Activated naive CD4-positive, alpha-beta T cell treated with Interleukin-2 at 50 U/mL for 16 hours (primary cell): ENCODE data around the gene LLGL2.

ENCODE experiments used
- DNase-seq: peaks from one replicate; pipeline ENCODE4 v3.0.0-alpha.2; 2020

LLGL2 gene

GRCh38 chr17:75594499-75595283 is 69.2 kb downstream of the LLGL2 start:
- DNase-seq, result no peak

GRCh38 chr17:75595284-75595919 is 69.9 kb downstream of the LLGL2 start:
- DNase-seq, result no peak

DNA sequence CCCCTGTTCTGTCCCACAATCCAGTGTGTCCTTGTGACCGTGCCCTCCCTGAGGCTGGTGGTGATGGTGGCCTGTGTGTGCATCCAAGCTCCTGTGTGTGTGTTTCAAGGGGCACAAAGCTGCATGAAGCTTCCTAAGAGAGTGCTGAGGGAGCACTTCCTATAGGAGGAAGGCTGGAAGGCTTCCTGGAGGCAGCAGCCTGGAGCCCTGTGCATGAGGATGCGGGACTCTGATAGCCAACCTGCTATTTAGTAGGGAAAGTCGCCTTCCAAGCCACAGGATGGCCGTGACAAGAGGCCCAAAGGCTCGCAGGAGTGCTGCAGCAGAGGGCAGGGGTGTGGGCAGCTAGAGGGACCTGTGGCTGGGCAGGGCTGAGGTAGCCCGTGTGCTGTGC is 70.4 kb downstream of the LLGL2 start:
- DNase-seq, result no peak

DNA sequence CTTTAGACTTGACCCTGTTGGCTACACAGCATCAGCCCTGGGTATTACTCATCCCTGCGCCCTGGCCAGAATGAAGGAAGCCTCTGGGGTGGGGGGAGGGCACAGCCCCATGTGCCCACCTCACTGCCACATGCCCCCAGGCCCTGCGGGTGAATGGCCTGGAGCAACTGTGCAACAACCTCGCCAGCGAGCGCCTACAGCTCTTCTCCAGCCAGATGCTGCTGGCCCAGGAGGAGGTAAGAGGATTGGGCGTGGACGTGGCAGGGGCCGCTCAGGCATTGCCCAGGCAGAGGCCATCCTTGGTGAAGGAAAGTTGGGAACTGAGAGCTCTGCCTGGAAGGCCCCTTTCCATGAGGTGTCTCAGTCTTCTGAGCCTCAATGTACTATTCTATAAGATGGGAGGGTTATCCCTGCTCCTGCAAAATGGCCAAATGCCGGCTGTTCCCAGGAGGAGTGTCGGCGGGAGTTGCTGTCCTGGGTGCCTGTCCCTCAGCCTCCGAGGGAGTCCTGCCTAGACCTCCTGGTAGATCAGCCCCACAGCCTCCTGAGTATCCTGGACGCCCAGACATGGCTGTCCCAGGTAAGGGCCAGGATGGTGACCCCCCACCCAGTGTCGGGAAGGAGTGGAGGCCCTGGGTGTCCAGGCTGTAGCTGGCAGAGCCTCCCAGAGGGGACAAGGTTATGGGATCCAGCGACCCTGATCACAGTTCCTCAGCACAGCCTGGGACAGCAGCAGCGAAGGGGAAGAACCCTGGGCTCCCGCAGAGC is 71.0 kb downstream of the LLGL2 start:
- no peak for DNase-seq

GRCh38 chr17:75601057-75601987 is 75.8 kb downstream of the LLGL2 start:
- DNase-seq, result peak; percentile 64

DNA sequence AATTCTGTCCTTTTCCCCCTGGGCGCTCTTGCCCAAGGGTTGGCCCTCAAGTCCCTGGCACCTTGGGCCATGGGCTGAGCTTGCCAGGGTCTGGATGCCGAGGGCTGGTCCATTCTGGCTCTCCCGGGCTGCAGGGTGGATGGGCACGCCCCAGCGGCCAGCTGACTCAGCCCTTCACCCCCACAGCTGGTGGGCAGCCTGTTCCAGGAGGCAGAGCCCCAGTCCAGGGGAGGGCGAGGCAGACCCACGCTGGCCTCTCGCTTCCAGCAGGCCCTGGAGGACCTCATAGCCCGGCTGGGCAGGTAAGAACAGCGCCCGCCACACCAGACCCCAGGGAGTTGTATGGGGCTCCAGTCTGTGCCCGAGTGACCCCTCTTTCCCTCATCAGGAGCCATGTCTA is 77.1 kb downstream of the LLGL2 start:
- no peak for DNase-seq

DNA sequence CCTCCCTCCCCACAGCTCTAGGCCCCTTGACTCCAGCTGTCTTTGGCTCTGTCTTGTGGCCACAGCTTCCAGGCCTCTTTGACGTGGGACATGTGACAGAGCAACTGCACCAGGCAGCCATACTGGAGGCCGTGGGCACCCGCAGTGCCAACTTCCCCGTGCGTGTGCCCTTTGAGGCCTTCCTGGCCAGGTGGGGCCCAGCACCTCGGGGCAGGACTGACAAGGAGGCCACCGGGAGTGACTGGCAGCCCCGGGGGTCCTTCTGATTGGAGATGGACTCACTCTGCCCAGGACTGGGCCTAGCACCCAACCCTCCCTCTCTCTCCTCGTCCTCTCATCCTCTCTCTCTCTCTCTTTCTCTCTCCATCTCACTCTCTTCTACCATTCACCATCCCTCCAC is 77.6 kb downstream of the LLGL2 start:
- no peak for DNase-seq

DNA sequence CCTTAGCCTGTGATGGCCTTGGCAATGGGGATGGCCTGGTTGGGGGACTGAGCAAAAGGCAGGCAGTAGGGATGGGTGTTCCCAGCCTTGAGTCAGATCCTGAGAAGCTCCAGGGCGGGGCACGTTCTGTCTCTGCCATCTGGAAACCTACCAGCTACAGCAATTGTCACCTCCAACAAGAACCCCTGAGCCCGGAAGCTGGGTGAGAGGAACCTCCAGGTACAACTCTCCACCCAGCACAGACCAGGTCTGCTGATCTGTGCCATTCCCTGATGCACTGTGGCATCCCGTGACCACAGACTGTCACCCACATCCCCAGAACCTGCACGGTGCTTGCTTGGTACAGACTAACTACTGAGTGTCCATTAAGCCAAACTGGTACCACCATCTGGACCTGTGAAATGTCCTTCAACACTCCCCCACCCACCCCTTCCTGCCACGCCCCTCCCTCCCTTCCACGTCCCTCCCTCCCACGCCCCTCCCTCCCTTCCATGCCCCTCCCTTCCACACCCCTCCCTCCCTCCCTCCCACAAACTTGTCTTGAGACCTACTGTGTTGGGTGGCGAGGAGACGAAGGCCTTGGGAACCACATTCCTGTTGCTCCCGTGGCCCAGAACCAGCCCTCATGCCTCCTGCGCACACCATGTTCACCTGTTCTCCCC is 78.7 kb downstream of the LLGL2 start:
- no peak for DNase-seq

DNA sequence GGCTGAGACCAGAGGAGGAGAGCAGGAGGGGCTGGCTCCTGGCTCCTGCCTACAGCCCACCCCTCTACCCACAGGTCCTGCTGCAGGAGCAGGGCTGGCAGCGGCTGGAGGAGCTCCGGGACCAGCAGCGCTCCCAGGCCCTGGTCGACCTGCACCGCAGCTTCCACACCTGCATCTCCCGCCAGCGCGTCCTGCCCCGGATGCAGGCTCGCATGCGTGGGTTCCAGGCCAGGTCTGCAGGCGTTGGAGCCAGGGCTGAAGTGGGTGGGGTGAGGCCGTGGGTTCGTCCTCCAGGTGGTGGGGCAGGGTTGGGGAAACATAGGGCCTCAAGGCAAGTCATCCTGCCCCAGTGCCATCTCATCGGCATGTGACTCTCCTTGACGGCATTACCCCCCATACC is 80.3 kb downstream of the LLGL2 start:
- no peak for DNase-seq

GRCh38 chr17:75607086-75607485 is 81.6 kb downstream of the LLGL2 start:
- no peak for DNase-seq

GRCh38 chr17:75610103-75610984 is 84.8 kb downstream of the LLGL2 start:
- DNase-seq, result no peak

GRCh38 chr17:75611851-75612429 is 86.4 kb downstream of the LLGL2 start:
- no peak for DNase-seq

DNA sequence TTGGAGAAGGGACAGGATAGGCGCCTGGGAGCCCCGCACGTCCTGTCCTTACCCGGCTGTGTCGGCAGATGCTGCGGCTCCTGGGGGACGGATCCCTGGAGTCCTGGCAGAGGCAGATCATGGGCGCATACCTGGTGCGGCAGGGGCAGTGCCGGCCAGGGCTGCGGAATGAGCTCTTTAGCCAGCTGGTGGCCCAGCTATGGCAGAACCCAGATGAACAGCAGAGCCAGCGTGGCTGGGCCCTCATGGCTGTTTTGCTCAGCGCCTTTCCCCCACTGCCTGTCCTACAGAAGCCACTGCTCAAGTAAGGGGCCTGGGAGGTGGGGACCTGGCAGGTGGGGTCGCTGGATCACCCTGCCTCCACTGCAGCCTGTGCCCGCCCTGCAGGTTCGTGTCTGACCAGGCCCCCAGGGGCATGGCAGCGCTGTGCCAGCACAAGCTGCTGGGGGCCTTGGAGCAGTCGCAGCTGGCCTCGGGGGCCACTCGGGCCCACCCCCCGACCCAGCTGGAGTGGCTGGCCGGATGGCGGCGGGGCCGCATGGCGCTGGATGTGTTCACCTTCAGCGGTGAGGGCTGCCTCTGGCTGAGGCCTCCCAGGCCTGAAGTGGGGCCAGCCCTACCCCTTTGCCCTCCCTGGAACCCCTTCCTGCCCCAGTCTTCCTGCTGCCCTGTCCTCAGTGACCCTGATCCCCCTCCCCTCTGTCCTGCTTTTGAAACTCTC is 87.6 kb downstream of the LLGL2 start:
- no peak for DNase-seq

DNA sequence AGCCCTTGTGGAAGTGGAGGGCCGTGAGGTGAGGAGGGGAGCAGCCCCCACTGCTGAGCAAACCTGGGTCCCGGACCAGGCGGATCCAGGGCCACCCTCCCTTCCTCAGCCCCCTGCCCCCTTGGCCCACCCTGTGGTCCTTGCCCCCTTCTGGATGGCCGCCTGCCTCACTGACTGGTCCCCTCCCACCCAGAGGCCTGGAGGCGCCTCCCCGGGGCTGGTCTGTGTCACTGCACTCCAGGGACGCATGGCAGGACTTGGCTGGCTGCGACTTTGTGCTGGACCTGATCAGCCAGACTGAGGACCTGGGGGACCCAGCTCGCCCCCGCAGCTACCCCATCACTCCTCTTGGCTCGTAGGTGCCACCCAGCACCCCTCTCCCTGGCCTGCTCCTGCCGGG is 88.5 kb downstream of the LLGL2 start:
- DNase-seq, result no peak

- no peak for DNase-seq
Measured at GRCh38 chr17:75614556-75615270, 89.2 kb downstream of the LLGL2 start.

DNA sequence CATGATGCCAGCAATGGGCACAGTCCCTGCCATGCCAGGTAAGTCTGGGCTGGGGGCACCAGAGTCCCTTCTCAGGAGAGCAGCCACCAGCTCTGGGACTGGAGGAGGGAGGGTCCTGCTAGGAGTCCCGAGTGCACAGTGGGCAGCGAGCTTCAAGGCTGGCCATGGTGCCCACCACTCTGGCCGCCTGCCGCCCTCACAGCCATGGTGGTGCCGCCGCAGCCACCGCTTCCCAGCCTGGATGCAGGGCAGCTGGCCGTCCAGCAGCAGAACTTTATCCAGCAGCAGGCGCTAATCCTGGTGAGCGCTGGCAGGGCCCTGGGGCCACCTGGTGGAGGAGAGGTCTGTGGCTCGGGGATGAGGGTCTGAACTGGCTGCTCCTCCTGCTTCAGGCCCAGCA is 89.8 kb downstream of the LLGL2 start:
- DNase-seq, result no peak

DNA sequence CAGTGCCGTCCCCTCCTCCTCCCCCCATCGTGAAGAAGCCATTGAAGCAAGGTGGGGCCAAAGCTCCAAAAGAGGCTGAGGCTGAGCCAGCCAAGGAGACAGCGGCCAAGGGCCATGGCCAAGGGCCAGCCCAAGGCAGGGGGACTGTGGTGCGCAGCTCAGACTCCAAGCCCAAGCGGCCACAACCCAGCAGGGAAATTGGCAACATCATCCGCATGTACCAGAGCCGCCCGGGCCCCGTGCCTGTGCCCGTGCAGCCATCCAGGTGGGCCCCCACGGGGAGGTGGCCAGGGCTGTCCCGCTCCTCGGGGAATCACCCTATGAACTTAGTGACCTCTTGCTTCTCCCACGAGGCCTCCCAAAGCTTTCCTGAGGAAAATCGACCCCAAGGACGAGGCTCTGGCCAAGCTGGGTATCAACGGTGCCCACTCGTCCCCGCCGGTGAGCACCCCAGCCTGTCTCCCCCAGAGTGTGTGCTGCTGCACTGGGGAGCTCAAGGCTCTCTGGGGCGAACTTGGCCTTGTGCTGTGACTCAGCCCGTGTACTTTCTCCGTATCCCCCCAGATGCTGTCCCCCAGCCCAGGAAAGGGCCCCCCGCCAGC is 91.1 kb downstream of the LLGL2 start:
- DNase-seq, result no peak

DNA sequence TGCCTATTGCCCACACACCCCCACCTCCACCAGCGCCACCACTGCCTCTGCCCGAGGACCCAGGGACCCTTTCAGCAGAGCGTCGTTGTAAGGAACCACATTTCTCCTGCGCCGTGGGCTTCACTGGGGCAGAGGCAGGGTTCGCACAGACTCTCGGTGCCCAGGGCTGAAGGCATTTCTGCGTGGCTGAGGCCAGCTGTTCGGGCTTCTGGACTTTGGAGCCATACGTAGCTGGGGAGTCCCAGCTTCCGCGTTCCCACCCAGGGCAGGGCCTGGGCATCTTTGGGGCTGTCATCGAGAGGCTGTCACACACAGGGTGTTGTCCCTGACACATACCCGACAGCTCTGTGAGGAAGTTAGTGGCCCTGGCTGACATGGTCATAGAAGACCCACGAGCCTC is 91.7 kb downstream of the LLGL2 start:
- DNase-seq, result no peak

DNA sequence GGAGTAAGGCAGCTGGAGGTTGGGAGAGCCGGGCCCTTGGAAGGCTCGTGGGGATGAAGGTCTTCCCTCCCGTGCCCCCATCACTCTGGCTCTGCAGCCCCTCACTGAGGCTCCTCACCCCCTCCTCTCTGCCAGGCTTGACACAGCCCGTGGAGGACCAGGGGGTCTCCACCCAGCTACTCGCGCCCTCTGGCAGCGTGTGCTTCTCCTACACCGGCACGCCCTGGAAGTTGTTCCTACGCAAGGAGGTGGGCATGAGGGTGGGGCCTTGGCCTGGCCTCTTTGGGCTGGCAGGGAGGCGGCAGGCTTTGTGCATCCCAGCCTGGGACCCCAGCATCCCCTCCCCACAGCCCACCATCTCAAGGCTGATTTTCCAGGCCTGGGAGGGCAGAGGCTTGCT is 92.2 kb downstream of the LLGL2 start:
- no peak for DNase-seq
